ENCODE results near the gene CEP20. TPM values are rescaled to one million over a fixed set of nuclear protein-coding genes. Genes with fewer than 3 reads are reported as not detected.
A peak's percentile ranks its signal among the peaks of the same experiment; 100 is the strongest.

Gene CEP20
- total RNA-seq, 4 donors from 2014 or later, result 13.5 to 33.0 (median 17.4) TPM

GRCh38 chr16:15837761-15838160 lies 50.6 kb downstream of the CEP20 start:
- peak overlapping the region in 1 of 4 donors; percentile 68 for H3K27ac ChIP-seq
- H3K36me3 ChIP-seq, result peaks cover 0 to 5% (median 0%) of the 10 kb centered on the region in 3 donors

GRCh38 chr16:15836965-15837611 lies 51.3 kb downstream of the CEP20 start:
- DNase-seq, result no peak
- Histone ChIP-seq H3K4me1 (no peaks in the 10 kb centered on the region), H3K27ac (peak overlapping the region in 1 of 4 donors; percentile 68), H3K9me3 (no peaks in the 10 kb centered on the region), H3K36me3 (peaks cover 0 to 5% (median 0%) of the 10 kb centered on the region in 3 donors), H3K27me3 (no peaks in the 10 kb centered on the region), H3K4me3 (no peak overlapping the region)
- no peak for TF ChIP-seq CTCF (IDR thresholded peaks at IDR 0.05)
- no peak for TF ChIP-seq POLR2A (IDR thresholded peaks at IDR 0.05)

More at GRCh38 chr16:15837761-15838160, 50.6 kb downstream of the CEP20 start:
- TF ChIP-seq POLR2A (IDR thresholded peaks at IDR 0.05), result no peak
- no peak for TF ChIP-seq CTCF (IDR thresholded peaks at IDR 0.05)
- H3K9me3 ChIP-seq, result no peaks in the 10 kb centered on the region
- no peaks in the 10 kb centered on the region for H3K4me1 ChIP-seq
- no peaks in the 10 kb centered on the region for H3K27me3 ChIP-seq
- DNase-seq, result no peak
- no peak overlapping the region for H3K4me3 ChIP-seq

GRCh38 chr16:15836074-15836473 lies 52.3 kb downstream of the CEP20 start:
- no peak for TF ChIP-seq POLR2A (IDR thresholded peaks at IDR 0.05)
- TF ChIP-seq CTCF (IDR thresholded peaks at IDR 0.05), result no peak
- no peak for DNase-seq
- Histone ChIP-seq H3K4me3 (no peak overlapping the region), H3K36me3 (peaks cover 0 to 5% (median 0%) of the 10 kb centered on the region in 3 donors), H3K4me1 (no peaks in the 10 kb centered on the region), H3K27me3 (no peaks in the 10 kb centered on the region), H3K9me3 (no peaks in the 10 kb centered on the region), H3K27ac (peak overlapping the region in 1 of 4 donors; percentile 68)

GRCh38 chr16:15835136-15835878 lies 53.1 kb downstream of the CEP20 start:
- H3K9me3 ChIP-seq, result no peaks in the 10 kb centered on the region
- peak overlapping the region in 1 of 4 donors; percentile 68 for H3K27ac ChIP-seq
- no peak overlapping the region for H3K4me3 ChIP-seq
- H3K27me3 ChIP-seq, result no peaks in the 10 kb centered on the region
- TF ChIP-seq POLR2A (IDR thresholded peaks at IDR 0.05), result no peak
- TF ChIP-seq CTCF (IDR thresholded peaks at IDR 0.05), result no peak
- H3K4me1 ChIP-seq, result no peaks in the 10 kb centered on the region
- no peak for DNase-seq
- H3K36me3 ChIP-seq, result peaks cover 0 to 5% (median 0%) of the 10 kb centered on the region in 3 donors

- Histone ChIP-seq H3K4me1 (no peaks in the 10 kb centered on the region), H3K27ac (peak overlapping the region in 1 of 4 donors; percentile 68), H3K27me3 (no peaks in the 10 kb centered on the region), H3K36me3 (peaks cover 0 to 5% (median 0%) of the 10 kb centered on the region in 3 donors), H3K9me3 (no peaks in the 10 kb centered on the region), H3K4me3 (no peak overlapping the region)
- TF ChIP-seq POLR2A (IDR thresholded peaks at IDR 0.05) (no peak), CTCF (IDR thresholded peaks at IDR 0.05) (no peak)
- no peak for DNase-seq
Measured at GRCh38 chr16:15834502-15834901, 53.9 kb downstream of the CEP20 start.
